ENCODE data around the gene GRPEL1. TPM values are rescaled to one million over a fixed set of nuclear protein-coding genes. Genes with fewer than 3 reads are reported as not detected.

Gene GRPEL1
- total RNA-seq, 1 experiment from 2014 or later = 80.1 TPM

- TF ChIP-seq POLR2A (IDR thresholded peaks at IDR 0.05; ENCODE audit: borderline replicate concordance, extremely low read depth, insufficient read depth, insufficient read length) = no peak
- TF ChIP-seq SIN3A (IDR thresholded peaks at IDR 0.05; ENCODE audit: low read depth) = no peak
- no peak for TF ChIP-seq YY1 (IDR thresholded peaks at IDR 0.05; ENCODE audit: extremely low read depth, insufficient replicate concordance, low read depth, low read length)
- no peak for TF ChIP-seq FOSL1 (IDR thresholded peaks at IDR 0.05; ENCODE audit: low read depth)
- TF ChIP-seq TCF7L2 (IDR thresholded peaks at IDR 0.05; ENCODE audit: borderline replicate concordance, extremely low read depth, insufficient read depth, insufficient read length) = no peak
- no peak for TF ChIP-seq ELF1 (IDR thresholded peaks at IDR 0.05; ENCODE audit: borderline replicate concordance, low read depth)
- no peak for TF ChIP-seq JUND (IDR thresholded peaks at IDR 0.05)
- TF ChIP-seq ZNF274 (IDR thresholded peaks at IDR 0.05; ENCODE audit: low read depth, low read length) = no peak
- no peak for TF ChIP-seq EZH2 (IDR thresholded peaks at IDR 0.05)
- ChIA-PET RAD21 (ENCODE audit: low non-redundant PET in 1 of 2, low total read pairs in 2 of 2, uncharacterized antibody in 2 of 2, unreplicated experiment in 2 of 2) (no interaction called here), POLR2A (no interaction called here), CTCF (interaction anchor here (1.1 kb wide), 1 partner anchor 15 kb away, joined by 3 read pairs; no protein-coding TSS in a partner anchor)
- Histone ChIP-seq H3K4me1 (ENCODE audit: control insufficient read depth in 1 of 2, insufficient read depth in 2 of 2, low read length in 2 of 2) (no peaks in the 10 kb centered on the region), H3K9me3 (ENCODE audit: control insufficient read depth in 1 of 2, insufficient read depth in 1 of 2, low read depth in 1 of 2, low read length in 2 of 2) (no peaks in the 10 kb centered on the region), H3K27ac (ENCODE audit: low read depth, low read length) (no peak overlapping the region), H3K9ac (ENCODE audit: low read length) (no peak overlapping the region), H3K79me2 (ENCODE audit: insufficient read depth, low read length) (no peaks in the 10 kb centered on the region), H4K20me1 (ENCODE audit: insufficient read depth) (no peaks in the 10 kb centered on the region), H3K9me2 (ENCODE audit: insufficient read depth) (no peaks in the 10 kb centered on the region; the same call in 1 of the 2 replicates), H3K4me3 (replicated peaks in 1 of 2; ENCODE audit: low read depth in 1 of 2, low read length in 2 of 2) (no peak overlapping the region), H3K4me2 (ENCODE audit: low read length) (no peak overlapping the region), H3K27me3 (ENCODE audit: insufficient read depth, low read length) (0 out of 2 replicates have a peak, but pooled peaks cover 4% of the 10 kb centered on the region), H2AFZ (ENCODE audit: low read depth, low read length, poor library complexity, severe bottlenecking) (no peak overlapping the region), H3K36me3 (ENCODE audit: control insufficient read depth in 1 of 2, insufficient read depth in 2 of 2, low read length in 2 of 2) (no peaks in the 10 kb centered on the region)
- ATAC-seq (no peak), DNase-seq (ENCODE audit: low read depth, low spot score) (no peak)
- intact Hi-C loops (cut with micrococcal nuclease) = no loop called here
- BruUV-seq (replicated peaks) = no TSS peak
These were observed 48.8 kb upstream of the GRPEL1 start for GRCh38 chr4:7116705-7117104.

DNA sequence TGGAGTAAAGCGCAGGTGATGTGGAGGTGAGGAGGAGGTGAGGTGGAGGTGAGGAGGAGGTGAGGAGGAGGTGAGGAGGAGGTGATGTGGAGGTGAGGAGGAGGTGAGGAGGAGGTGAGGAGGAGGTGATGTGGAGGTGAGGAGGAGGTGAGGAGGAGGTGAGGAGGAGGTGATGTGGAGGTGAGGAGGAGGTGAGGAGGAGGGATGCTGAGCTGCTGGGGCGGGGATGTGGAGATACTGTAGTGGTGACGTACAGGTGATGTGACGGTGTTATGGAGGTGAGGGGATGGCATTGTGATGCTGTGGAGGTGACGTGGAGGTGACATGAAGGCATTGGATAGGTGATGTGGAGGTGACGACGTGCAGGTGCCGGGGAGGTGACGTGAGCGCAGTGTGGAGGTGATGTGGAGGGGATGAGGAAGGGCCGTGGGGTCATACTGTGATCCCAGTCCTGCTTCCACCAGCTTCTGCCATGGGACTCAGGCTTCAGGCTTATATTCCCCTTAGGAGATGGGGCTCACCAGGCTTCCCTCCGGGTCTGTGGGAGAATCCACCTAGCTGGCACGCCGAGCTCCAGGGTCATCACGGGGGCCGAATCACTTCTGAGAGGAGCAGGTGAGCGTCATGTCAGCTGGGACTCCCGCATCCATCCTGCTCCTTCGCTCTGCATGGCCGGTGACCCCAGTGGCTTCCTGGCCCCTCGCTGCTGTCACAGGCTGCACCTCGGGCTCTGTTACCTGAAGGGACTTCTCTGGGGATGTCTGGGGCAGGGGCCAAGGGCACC lies 47.9 kb upstream of the GRPEL1 start:
- ATAC-seq (no peak), DNase-seq (ENCODE audit: low read depth, low spot score) (no peak)
- RAD21 ChIA-PET (ENCODE audit: low non-redundant PET in 1 of 2, low total read pairs in 2 of 2, uncharacterized antibody in 2 of 2, unreplicated experiment in 2 of 2) = no interaction called here
- POLR2A ChIA-PET = no interaction called here
- H2AFZ ChIP-seq (ENCODE audit: low read depth, low read length, poor library complexity, severe bottlenecking) = no peak overlapping the region
- 0 out of 2 replicates have a peak, but pooled peaks cover 4% of the 10 kb centered on the region for H3K27me3 ChIP-seq (ENCODE audit: insufficient read depth, low read length)
- H3K9me2 ChIP-seq (ENCODE audit: insufficient read depth) = no peaks in the 10 kb centered on the region; the same call in 1 of the 2 replicates
- CTCF ChIA-PET = no interaction called here
- no peaks in the 10 kb centered on the region for H3K4me1 ChIP-seq (ENCODE audit: control insufficient read depth in 1 of 2, insufficient read depth in 2 of 2, low read length in 2 of 2)
- H3K27ac ChIP-seq (ENCODE audit: low read depth, low read length) = no peak overlapping the region
- H3K4me3 ChIP-seq (replicated peaks in 1 of 2; ENCODE audit: low read depth in 1 of 2, low read length in 2 of 2) = no peak overlapping the region
- intact Hi-C loops (cut with micrococcal nuclease) = no loop called here
- H3K79me2 ChIP-seq (ENCODE audit: insufficient read depth, low read length) = no peaks in the 10 kb centered on the region
- no peak for TF ChIP-seq SIN3A (IDR thresholded peaks at IDR 0.05; ENCODE audit: low read depth)
- TF ChIP-seq ZFX (IDR thresholded peaks at IDR 0.05) = no peak
- TF ChIP-seq EZH2 (IDR thresholded peaks at IDR 0.05) = no peak
- TF ChIP-seq, protein P1, sequence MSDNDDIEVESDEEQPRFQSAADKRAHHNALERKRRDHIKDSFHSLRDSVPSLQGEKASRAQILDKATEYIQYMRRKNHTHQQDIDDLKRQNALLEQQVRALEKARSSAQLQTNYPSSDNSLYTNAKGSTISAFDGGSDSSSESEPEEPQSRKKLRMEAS (IDR thresholded peaks at IDR 0.05) = no peak
- TF ChIP-seq REST (IDR thresholded peaks at IDR 0.05; ENCODE audit: low read depth) = no peak
- TF ChIP-seq EGR1 (IDR thresholded peaks at IDR 0.05; ENCODE audit: low read depth) = no peak
- TF ChIP-seq POLR2A (IDR thresholded peaks at IDR 0.05; ENCODE audit: borderline replicate concordance, extremely low read depth, insufficient read depth, insufficient read length) = no peak
- no peak overlapping the region for H3K4me2 ChIP-seq (ENCODE audit: low read length)
- H3K9me3 ChIP-seq (ENCODE audit: control insufficient read depth in 1 of 2, insufficient read depth in 1 of 2, low read depth in 1 of 2, low read length in 2 of 2) = no peaks in the 10 kb centered on the region
- H3K9ac ChIP-seq (ENCODE audit: low read length) = no peak overlapping the region
- H4K20me1 ChIP-seq (ENCODE audit: insufficient read depth) = no peaks in the 10 kb centered on the region
- no peaks in the 10 kb centered on the region for H3K36me3 ChIP-seq (ENCODE audit: control insufficient read depth in 1 of 2, insufficient read depth in 2 of 2, low read length in 2 of 2)
- BruUV-seq (replicated peaks) = no TSS peak

Data from HCT116 (cell line).